Measurements from ENCODE around the gene POFUT1.

DNA sequence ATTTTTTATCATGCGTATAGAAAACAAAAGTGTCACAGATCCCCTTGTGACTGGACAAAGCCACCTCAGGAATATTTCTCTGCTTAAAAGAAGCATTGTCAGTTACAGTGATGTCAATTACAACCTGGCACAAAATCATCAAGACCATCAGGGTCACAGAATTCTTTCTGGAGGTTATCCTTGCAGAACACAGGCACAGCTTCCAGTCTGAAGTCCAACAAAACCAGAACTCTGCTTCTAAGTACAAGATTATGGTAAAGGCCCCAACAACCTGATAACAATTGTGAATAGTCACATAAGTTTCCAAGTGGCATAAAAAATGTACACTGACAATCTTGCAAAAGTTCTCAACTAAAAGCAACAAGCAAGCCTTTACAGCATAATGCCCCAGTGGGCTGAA lies 21.2 kb upstream of the POFUT1 start:
- TF ChIP-seq CTCF (optimal IDR thresholded peaks at IDR 0.05 in 1 of 3, IDR thresholded peaks at IDR 0.05 in 1 of 3, conservative IDR thresholded peaks at IDR 0.05 in 1 of 3; ENCODE audit: extremely low read depth in 1 of 3, insufficient read depth in 2 of 3, low read length in 3 of 3): no peak
- no peak for TF ChIP-seq EZH2 (IDR thresholded peaks at IDR 0.05; ENCODE audit: low read length)
